OCI-LY3 (cell line): ENCODE data around the gene HUS1.

Experiments used
- EZH2phosphoT487 ChIP-seq: fragments of 200-600 bp; shearing (Covaris generic); IDR thresholded peaks from 2 replicates; pipeline ENCODE4 v1.6.1; 2018; ENCODE audit warnings: antibody characterized with exemption, mixed run types, low read depth
- TF ChIP-seq, protein P1 (sequence below): fragments of 200-600, 300-600 bp; sonication (generic); IDR thresholded peaks from 2 replicates; pipeline ENCODE4 v1.5.1; 2014; ENCODE audit warnings: antibody characterized with exemption, low read length, low read depth

DNA sequence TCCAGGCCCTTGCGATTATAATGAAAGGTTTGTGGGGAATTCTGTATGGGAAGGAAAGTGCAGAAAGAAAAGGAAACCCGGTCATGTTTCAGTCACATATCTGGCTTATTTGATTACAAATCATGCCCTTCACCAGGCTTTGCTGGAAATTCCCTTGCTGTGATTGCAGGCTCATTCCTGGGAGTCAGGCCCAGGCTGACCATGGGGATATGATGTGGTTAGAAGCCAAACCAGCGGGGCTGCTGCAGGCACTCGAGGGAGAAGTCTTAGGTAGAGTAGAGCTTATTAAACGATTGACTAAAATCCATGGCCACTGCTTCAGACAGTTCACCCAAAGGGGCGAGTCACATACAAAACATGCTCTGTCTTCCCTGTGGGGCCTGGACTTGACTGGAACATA, 47.4 kb downstream of the HUS1 start:
- TF ChIP-seq, protein P1, sequence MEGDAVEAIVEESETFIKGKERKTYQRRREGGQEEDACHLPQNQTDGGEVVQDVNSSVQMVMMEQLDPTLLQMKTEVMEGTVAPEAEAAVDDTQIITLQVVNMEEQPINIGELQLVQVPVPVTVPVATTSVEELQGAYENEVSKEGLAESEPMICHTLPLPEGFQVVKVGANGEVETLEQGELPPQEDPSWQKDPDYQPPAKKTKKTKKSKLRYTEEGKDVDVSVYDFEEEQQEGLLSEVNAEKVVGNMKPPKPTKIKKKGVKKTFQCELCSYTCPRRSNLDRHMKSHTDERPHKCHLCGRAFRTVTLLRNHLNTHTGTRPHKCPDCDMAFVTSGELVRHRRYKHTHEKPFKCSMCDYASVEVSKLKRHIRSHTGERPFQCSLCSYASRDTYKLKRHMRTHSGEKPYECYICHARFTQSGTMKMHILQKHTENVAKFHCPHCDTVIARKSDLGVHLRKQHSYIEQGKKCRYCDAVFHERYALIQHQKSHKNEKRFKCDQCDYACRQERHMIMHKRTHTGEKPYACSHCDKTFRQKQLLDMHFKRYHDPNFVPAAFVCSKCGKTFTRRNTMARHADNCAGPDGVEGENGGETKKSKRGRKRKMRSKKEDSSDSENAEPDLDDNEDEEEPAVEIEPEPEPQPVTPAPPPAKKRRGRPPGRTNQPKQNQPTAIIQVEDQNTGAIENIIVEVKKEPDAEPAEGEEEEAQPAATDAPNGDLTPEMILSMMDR, result no peak
- no peak for TF ChIP-seq EZH2phosphoT487
